Measurements from ENCODE around the gene TCFL5. TPM values are rescaled to one million over a fixed set of nuclear protein-coding genes. Genes with fewer than 3 reads are reported as not detected.

TCFL5 gene
- total RNA-seq, 1 experiment from 2014 or later = 20.4 TPM

DNA sequence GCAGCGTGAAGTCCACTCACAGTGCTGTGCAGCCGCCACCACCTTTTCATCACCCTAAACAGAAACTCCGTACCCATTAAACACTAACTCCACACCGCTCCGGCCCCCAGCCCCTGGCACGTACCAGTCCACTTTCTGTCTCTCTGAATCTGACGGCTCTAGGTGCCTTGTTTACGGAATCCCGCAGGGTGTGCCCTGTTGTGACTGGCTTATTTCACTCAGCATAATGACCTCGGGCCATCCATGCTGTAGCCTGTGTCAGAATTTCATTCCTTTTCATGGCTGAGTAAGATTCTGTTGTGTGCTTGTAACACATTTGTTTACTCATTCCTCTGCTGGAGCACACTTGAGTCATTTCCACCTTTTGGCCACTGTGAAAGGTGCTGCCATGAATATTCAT is 18.0 kb downstream of the TCFL5 start:
- Mint-ChIP-seq H3K27ac (peak overlapping the region; percentile 67; the same call in 1 of the 2 replicates), H3K27me3 (ENCODE audit: low read depth) (no peaks in the 10 kb centered on the region), H3K9me3 (peaks cover 8% of the 10 kb centered on the region), H3K36me3 (peaks cover 28% of the 10 kb centered on the region), H3K4me1 (peaks cover 13% of the 10 kb centered on the region), H3K4me3 (no peak overlapping the region)
- CTCF ChIA-PET = interaction anchor here (0.9 kb wide), 1 partner anchor 49 kb away, joined by 4 read pairs; no protein-coding TSS in a partner anchor
- TF ChIP-seq, protein P1, sequence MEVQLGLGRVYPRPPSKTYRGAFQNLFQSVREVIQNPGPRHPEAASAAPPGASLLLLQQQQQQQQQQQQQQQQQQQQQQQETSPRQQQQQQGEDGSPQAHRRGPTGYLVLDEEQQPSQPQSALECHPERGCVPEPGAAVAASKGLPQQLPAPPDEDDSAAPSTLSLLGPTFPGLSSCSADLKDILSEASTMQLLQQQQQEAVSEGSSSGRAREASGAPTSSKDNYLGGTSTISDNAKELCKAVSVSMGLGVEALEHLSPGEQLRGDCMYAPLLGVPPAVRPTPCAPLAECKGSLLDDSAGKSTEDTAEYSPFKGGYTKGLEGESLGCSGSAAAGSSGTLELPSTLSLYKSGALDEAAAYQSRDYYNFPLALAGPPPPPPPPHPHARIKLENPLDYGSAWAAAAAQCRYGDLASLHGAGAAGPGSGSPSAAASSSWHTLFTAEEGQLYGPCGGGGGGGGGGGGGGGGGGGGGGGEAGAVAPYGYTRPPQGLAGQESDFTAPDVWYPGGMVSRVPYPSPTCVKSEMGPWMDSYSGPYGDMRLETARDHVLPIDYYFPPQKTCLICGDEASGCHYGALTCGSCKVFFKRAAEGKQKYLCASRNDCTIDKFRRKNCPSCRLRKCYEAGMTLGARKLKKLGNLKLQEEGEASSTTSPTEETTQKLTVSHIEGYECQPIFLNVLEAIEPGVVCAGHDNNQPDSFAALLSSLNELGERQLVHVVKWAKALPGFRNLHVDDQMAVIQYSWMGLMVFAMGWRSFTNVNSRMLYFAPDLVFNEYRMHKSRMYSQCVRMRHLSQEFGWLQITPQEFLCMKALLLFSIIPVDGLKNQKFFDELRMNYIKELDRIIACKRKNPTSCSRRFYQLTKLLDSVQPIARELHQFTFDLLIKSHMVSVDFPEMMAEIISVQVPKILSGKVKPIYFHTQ (CRISPR knock-in tag; IDR thresholded peaks at IDR 0.05) = no peak
- TF ChIP-seq, protein P2, sequence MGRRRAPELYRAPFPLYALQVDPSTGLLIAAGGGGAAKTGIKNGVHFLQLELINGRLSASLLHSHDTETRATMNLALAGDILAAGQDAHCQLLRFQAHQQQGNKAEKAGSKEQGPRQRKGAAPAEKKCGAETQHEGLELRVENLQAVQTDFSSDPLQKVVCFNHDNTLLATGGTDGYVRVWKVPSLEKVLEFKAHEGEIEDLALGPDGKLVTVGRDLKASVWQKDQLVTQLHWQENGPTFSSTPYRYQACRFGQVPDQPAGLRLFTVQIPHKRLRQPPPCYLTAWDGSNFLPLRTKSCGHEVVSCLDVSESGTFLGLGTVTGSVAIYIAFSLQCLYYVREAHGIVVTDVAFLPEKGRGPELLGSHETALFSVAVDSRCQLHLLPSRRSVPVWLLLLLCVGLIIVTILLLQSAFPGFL (CRISPR knock-in tag; IDR thresholded peaks at IDR 0.05; ENCODE audit: borderline replicate concordance) = no peak
- no peak for TF ChIP-seq TEAD1 (CRISPR knock-in tag; IDR thresholded peaks at IDR 0.05)
- TF ChIP-seq, protein P3, sequence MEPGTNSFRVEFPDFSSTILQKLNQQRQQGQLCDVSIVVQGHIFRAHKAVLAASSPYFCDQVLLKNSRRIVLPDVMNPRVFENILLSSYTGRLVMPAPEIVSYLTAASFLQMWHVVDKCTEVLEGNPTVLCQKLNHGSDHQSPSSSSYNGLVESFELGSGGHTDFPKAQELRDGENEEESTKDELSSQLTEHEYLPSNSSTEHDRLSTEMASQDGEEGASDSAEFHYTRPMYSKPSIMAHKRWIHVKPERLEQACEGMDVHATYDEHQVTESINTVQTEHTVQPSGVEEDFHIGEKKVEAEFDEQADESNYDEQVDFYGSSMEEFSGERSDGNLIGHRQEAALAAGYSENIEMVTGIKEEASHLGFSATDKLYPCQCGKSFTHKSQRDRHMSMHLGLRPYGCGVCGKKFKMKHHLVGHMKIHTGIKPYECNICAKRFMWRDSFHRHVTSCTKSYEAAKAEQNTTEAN (CRISPR knock-in tag; IDR thresholded peaks at IDR 0.05) = no peak
- no peak for TF ChIP-seq ZNF423 (CRISPR knock-in tag; IDR thresholded peaks at IDR 0.05)
- TF ChIP-seq GRHL2 (CRISPR knock-in tag; IDR thresholded peaks at IDR 0.05; ENCODE audit: insufficient replicate concordance, severe bottlenecking) = no peak
- TF ChIP-seq MYBL2 (CRISPR knock-in tag; IDR thresholded peaks at IDR 0.05) = no peak
- TF ChIP-seq, protein P4, sequence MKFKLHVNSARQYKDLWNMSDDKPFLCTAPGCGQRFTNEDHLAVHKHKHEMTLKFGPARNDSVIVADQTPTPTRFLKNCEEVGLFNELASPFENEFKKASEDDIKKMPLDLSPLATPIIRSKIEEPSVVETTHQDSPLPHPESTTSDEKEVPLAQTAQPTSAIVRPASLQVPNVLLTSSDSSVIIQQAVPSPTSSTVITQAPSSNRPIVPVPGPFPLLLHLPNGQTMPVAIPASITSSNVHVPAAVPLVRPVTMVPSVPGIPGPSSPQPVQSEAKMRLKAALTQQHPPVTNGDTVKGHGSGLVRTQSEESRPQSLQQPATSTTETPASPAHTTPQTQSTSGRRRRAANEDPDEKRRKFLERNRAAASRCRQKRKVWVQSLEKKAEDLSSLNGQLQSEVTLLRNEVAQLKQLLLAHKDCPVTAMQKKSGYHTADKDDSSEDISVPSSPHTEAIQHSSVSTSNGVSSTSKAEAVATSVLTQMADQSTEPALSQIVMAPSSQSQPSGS (CRISPR knock-in tag; IDR thresholded peaks at IDR 0.05; ENCODE audit: borderline replicate concordance, low read depth) = no peak
- no peak for TF ChIP-seq MXD4 (CRISPR knock-in tag; IDR thresholded peaks at IDR 0.05; ENCODE audit: borderline replicate concordance)
- TF ChIP-seq, protein P5, sequence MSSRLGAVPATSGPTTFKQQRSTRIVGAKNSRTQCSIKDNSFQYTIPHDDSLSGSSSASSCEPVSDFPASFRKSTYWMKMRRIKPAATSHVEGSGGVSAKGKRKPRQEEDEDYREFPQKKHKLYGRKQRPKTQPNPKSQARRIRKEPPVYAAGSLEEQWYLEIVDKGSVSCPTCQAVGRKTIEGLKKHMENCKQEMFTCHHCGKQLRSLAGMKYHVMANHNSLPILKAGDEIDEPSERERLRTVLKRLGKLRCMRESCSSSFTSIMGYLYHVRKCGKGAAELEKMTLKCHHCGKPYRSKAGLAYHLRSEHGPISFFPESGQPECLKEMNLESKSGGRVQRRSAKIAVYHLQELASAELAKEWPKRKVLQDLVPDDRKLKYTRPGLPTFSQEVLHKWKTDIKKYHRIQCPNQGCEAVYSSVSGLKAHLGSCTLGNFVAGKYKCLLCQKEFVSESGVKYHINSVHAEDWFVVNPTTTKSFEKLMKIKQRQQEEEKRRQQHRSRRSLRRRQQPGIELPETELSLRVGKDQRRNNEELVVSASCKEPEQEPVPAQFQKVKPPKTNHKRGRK (CRISPR knock-in tag; IDR thresholded peaks at IDR 0.05; ENCODE audit: borderline replicate concordance) = no peak
- TF ChIP-seq NFATC4 (CRISPR knock-in tag; IDR thresholded peaks at IDR 0.05) = no peak
- no peak for TF ChIP-seq SMAD3 (CRISPR knock-in tag; IDR thresholded peaks at IDR 0.05; ENCODE audit: borderline replicate concordance)
- POLR2A ChIA-PET = no interaction called here
- DNase-seq (ENCODE audit: low spot score) (no peak), ATAC-seq (no peak)

DNA sequence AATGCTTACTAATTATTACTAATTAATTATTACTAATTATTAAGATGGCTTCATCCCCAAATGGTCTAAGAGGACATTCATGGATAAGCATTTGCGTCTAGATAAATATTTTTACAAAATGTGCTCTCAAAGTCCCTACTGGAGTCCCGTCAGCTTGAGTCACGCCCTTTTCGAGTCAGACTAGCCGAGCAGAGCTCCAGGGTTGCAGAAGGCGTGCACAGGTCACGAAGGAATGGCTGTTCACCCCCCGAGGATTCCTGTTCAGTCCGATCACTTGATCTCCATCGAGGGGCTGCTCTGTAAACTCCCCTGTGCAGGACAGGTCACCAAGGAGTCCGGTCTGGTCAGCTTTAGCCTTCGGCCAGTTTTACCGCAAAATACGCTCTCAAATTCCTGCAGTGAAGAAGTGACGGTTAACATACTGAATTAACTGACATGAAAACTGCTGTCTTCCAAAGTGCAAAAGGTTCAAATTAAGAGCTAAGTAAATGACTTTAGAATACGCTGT is 19.9 kb downstream of the TCFL5 start:
- Mint-ChIP-seq H3K9me3 (peaks cover 8% of the 10 kb centered on the region), H3K4me1 (peaks cover 13% of the 10 kb centered on the region), H3K27ac (no peak overlapping the region), H3K4me3 (no peak overlapping the region), H3K27me3 (ENCODE audit: low read depth) (no peaks in the 10 kb centered on the region), H3K36me3 (peaks cover 32% of the 10 kb centered on the region)
- ChIA-PET POLR2A (no interaction called here), CTCF (interaction anchor here (0.7 to 1.8 kb wide), 2 partner anchors 19 to 718 kb away, joined by 3 read pairs; no protein-coding TSS in a partner anchor)
- no peak for TF ChIP-seq PRRX2 (CRISPR knock-in tag; IDR thresholded peaks at IDR 0.05)
- TF ChIP-seq ZNF138 (CRISPR knock-in tag; conservative IDR thresholded peaks at IDR 0.05) = no peak
- TF ChIP-seq IRF2 (CRISPR knock-in tag; IDR thresholded peaks at IDR 0.05; ENCODE audit: borderline replicate concordance, low read depth) = no peak
- no peak for TF ChIP-seq OVOL2 (CRISPR knock-in tag; IDR thresholded peaks at IDR 0.05; ENCODE audit: borderline replicate concordance)
- no peak for TF ChIP-seq ZNF416 (CRISPR knock-in tag; IDR thresholded peaks at IDR 0.05)
- TF ChIP-seq, protein P1 (CRISPR knock-in tag; IDR thresholded peaks at IDR 0.05) = no peak
- TF ChIP-seq, protein P5 (CRISPR knock-in tag; IDR thresholded peaks at IDR 0.05; ENCODE audit: borderline replicate concordance) = no peak
- no peak for TF ChIP-seq ZNF121 (CRISPR knock-in tag; IDR thresholded peaks at IDR 0.05)
- TF ChIP-seq, protein P6, sequence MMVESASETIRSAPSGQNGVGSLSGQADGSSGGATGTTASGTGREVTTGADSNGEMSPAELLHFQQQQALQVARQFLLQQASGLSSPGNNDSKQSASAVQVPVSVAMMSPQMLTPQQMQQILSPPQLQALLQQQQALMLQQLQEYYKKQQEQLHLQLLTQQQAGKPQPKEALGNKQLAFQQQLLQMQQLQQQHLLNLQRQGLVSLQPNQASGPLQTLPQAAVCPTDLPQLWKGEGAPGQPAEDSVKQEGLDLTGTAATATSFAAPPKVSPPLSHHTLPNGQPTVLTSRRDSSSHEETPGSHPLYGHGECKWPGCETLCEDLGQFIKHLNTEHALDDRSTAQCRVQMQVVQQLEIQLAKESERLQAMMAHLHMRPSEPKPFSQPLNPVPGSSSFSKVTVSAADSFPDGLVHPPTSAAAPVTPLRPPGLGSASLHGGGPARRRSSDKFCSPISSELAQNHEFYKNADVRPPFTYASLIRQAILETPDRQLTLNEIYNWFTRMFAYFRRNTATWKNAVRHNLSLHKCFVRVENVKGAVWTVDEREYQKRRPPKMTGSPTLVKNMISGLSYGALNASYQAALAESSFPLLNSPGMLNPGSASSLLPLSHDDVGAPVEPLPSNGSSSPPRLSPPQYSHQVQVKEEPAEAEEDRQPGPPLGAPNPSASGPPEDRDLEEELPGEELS (CRISPR knock-in tag; IDR thresholded peaks at IDR 0.05) = no peak
- no peak for TF ChIP-seq NFATC4 (CRISPR knock-in tag; IDR thresholded peaks at IDR 0.05)
- no peak for DNase-seq (ENCODE audit: low spot score)
- ATAC-seq = no peak

All from WTC11 (cell line).